Measurements from ENCODE around the gene MERTK.

MERTK gene

DNA sequence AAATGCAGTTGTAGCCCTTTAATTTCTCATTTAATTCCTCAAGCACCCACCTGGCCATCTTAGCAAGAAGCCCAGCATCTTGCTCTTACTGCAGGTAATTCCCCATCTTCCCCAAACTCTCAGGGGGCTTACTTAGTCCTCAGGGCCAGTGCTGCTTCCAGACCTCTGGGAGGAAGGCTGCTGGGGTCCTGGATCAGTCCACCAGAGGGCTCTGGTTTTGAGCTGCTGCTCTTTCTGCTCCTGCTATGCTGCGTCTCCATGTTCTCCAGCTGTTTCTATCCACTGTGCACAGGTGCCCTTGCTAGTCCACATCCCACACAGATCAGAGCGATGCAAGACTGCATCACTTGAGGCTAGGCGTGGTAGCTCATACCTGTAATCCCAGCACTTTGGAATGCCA is 122.2 kb downstream of the MERTK start:
- no peak overlapping the region for H3K4me3 ChIP-seq (ENCODE audit: low read depth, low read length)
- no peak for DNase-seq (ENCODE audit: low read depth)
- TF ChIP-seq, protein P1, sequence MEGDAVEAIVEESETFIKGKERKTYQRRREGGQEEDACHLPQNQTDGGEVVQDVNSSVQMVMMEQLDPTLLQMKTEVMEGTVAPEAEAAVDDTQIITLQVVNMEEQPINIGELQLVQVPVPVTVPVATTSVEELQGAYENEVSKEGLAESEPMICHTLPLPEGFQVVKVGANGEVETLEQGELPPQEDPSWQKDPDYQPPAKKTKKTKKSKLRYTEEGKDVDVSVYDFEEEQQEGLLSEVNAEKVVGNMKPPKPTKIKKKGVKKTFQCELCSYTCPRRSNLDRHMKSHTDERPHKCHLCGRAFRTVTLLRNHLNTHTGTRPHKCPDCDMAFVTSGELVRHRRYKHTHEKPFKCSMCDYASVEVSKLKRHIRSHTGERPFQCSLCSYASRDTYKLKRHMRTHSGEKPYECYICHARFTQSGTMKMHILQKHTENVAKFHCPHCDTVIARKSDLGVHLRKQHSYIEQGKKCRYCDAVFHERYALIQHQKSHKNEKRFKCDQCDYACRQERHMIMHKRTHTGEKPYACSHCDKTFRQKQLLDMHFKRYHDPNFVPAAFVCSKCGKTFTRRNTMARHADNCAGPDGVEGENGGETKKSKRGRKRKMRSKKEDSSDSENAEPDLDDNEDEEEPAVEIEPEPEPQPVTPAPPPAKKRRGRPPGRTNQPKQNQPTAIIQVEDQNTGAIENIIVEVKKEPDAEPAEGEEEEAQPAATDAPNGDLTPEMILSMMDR (IDR thresholded peaks at IDR 0.05; ENCODE audit: control insufficient read depth, extremely low read depth, insufficient read depth), result no peak

GRCh38 chr2:112021290-112021689 is 122.9 kb downstream of the MERTK start:
- DNase-seq (ENCODE audit: low read depth), result no peak
- no peak overlapping the region for H3K4me3 ChIP-seq (ENCODE audit: low read depth, low read length)
- TF ChIP-seq, protein P1 (IDR thresholded peaks at IDR 0.05; ENCODE audit: control insufficient read depth, extremely low read depth, insufficient read depth), result no peak

GRCh38 chr2:112021781-112022231 is 123.4 kb downstream of the MERTK start:
- TF ChIP-seq, protein P1 (IDR thresholded peaks at IDR 0.05; ENCODE audit: control insufficient read depth, extremely low read depth, insufficient read depth), result no peak
- no peak for DNase-seq (ENCODE audit: low read depth)
- no peak overlapping the region for H3K4me3 ChIP-seq (ENCODE audit: low read depth, low read length)

- TF ChIP-seq, protein P1 (IDR thresholded peaks at IDR 0.05; ENCODE audit: control insufficient read depth, extremely low read depth, insufficient read depth), result no peak
- H3K4me3 ChIP-seq (ENCODE audit: low read depth, low read length), result no peak overlapping the region
These were observed 125.3 kb downstream of the MERTK start for GRCh38 chr2:112023707-112024106.

DNA sequence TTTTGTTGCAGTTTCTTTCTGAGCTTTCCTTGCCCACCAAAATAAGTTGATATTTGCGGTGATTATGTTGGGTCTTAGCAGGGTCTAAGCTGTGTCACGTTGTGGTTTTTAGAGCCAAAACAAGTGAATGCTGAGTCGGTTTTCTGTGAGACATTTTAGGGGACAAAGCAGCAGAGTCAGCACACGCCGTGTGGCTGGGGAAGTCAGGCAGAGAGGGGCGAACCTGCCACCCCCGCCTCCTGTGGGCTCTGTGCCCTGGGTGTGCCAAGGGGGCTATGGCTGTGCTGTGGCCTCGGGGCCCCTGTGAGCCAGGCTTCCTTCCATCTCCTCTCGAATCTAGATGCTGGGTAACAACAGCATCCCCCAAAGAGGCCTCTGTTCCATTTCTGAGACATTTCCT is 125.8 kb downstream of the MERTK start:
- H3K4me3 ChIP-seq (ENCODE audit: low read depth, low read length), result no peak overlapping the region
- TF ChIP-seq, protein P1 (IDR thresholded peaks at IDR 0.05; ENCODE audit: control insufficient read depth, extremely low read depth, insufficient read depth), result no peak
- DNase-seq (ENCODE audit: low read depth), result no peak

More at GRCh38 chr2:112023707-112024106, 125.3 kb downstream of the MERTK start:
- DNase-seq (ENCODE audit: low read depth), result no peak

- no peak for DNase-seq (ENCODE audit: low read depth)
- no peak overlapping the region for H3K4me3 ChIP-seq (ENCODE audit: low read depth, low read length)
- TF ChIP-seq, protein P1 (IDR thresholded peaks at IDR 0.05; ENCODE audit: control insufficient read depth, extremely low read depth, insufficient read depth), result no peak
These were observed 126.6 kb downstream of the MERTK start for GRCh38 chr2:112024896-112025491.

- H3K4me3 ChIP-seq (ENCODE audit: low read depth, low read length), result no peak overlapping the region
- TF ChIP-seq, protein P1 (IDR thresholded peaks at IDR 0.05; ENCODE audit: control insufficient read depth, extremely low read depth, insufficient read depth), result no peak
- no peak for DNase-seq (ENCODE audit: low read depth)
These were observed 128.1 kb downstream of the MERTK start for GRCh38 chr2:112026509-112026908.
